Omental fat pad (tissue), 4 donors: ENCODE data around the gene CORIN. TPM values are rescaled to one million over a fixed set of nuclear protein-coding genes. Genes with fewer than 3 reads are reported as not detected.

Experiments
- ATAC-seq: fragments of 150-250 bp; one replicate; pipeline ENCODE4 v1.9.1; 2016; ENCODE audit warnings: mild to moderate bottlenecking, moderate library complexity; ENCODE audit not compliant: low FRiP score
- DNase-seq: peaks from one replicate; pipeline ENCODE4 v3.0.0-alpha.2; 2019; ENCODE audit warnings: low spot score
- total RNA-seq, 4 donors: library from RNA; depleted of rRNA; stranded (reverse); fragments of >200 nt; gene quantifications; one replicate each; pipeline ENCODE4 v1.1.0, GENCODE V29; 2016
- TF ChIP-seq, protein P1 (sequence below), 3 donors: fragments of 450-650 bp; IDR thresholded peaks; one replicate each; pipeline ENCODE4 v1.5.1; 2016 to 2017; ENCODE audit warnings: antibody characterized with exemption in 3 of 3, mild to moderate bottlenecking in 3 of 3, moderate library complexity in 2 of 3

CORIN gene
- total RNA-seq, 4 donors from 2014 or later, result 0.28 to 0.48 TPM; not detected in 2

DNA sequence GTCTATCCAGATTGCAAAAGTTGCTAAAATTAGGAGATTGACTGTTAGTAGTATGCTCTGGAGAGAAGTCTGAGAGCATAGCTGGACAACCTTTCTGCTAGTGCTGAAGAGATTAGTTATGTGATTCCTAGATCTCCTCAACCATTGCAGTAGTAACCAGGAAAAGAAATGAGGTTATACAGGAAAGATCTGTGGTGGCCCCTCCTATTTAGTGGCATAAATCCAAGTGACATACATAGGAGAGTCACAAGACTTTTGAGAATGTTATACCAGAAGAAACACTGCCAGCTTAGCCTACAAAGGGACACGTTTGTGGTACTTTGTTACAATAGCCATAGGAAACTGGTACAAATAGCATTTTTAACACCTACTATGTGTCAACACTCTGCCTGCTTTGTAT is 247.5 kb downstream of the CORIN start:
- TF ChIP-seq, protein P1, sequence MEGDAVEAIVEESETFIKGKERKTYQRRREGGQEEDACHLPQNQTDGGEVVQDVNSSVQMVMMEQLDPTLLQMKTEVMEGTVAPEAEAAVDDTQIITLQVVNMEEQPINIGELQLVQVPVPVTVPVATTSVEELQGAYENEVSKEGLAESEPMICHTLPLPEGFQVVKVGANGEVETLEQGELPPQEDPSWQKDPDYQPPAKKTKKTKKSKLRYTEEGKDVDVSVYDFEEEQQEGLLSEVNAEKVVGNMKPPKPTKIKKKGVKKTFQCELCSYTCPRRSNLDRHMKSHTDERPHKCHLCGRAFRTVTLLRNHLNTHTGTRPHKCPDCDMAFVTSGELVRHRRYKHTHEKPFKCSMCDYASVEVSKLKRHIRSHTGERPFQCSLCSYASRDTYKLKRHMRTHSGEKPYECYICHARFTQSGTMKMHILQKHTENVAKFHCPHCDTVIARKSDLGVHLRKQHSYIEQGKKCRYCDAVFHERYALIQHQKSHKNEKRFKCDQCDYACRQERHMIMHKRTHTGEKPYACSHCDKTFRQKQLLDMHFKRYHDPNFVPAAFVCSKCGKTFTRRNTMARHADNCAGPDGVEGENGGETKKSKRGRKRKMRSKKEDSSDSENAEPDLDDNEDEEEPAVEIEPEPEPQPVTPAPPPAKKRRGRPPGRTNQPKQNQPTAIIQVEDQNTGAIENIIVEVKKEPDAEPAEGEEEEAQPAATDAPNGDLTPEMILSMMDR (IDR thresholded peaks at IDR 0.05), result no peak
- no peak for ATAC-seq

DNA sequence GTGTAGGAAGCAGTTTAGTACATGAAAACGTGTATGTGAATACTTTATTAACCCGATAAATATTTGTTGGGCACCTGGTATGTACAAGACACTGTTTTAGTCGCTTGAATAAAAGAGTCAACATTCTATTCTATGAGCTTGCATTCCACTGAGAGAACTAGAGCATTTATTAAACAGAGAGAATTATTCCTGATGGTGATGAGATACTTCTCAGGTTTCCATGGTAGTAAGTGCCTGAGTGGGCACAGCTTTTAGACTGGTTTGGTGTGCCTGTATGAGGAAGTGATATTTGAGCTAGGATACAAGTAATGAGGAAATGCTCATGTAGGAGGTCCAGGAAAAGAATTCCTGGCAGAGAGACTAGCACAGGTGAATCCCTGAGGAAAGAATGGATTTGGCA is 258.6 kb downstream of the CORIN start:
- TF ChIP-seq, protein P1 (IDR thresholded peaks at IDR 0.05), result no peak
- DNase-seq, result no peak

More for the DNA sequence above, 247.5 kb downstream of the CORIN start:
- DNase-seq, result no peak

DNA sequence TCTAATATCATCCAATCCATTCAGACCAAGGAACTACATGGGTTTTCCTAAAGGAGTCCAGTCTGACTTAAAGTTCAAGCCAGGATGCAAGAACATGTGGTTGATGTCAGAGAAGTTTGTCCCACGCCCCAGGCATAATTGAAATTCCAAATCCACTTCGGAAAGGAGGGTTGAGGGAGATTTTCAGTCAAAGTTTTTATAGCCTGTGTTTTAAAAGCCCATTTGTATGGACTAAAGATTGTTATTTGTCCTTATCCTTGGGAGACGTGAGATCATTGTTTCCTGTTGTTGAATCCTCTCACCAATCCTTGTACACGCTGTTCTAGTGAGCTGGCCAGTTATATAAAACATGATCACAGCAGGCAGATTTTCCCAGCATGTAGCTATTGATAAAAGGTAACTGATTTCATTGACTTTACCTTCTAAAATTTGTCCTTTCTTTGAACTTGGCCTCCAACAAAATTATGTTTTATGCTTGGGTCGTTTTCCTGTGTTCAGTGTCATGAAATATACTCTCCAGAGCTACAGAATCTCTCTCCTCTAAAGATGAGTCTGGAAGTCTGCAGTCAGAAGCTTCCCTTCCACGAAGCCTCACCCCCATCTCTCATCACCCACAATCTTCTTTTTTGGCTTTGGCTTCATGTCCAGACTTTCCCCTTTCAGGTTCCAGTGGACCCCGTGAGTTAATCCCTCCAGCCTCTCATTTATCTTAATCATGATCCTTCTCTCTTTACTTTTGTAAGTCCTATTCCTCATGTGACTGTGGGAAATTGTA is 259.9 kb downstream of the CORIN start:
- TF ChIP-seq, protein P1 (IDR thresholded peaks at IDR 0.05), result no peak
- ATAC-seq (no peak), DNase-seq (no peak)

More for the DNA sequence above, 258.6 kb downstream of the CORIN start:
- ATAC-seq, result no peak

- DNase-seq, result no peak
- ATAC-seq, result no peak
- TF ChIP-seq, protein P1 (IDR thresholded peaks at IDR 0.05), result no peak
These were observed 264.9 kb downstream of the CORIN start for GRCh38 chr4:47572981-47573380.

DNA sequence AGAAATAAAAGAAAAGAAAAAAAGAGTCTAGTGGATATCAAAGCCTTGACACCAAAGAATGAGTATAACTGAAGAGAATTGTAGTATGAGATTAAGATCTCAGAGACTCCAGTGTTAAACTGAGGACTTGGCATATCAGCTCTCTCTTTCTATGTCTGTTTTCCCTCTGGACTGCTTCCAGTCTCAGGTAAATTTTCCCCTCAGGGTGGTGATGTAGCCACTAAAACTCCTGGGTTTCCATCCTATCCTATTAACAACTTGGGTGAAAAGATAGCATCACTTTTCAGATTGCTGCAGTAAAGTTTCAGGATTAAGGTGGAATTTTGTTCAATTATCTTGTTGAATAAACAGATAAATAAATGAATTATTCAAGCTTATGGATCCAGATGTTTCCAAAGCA is 267.1 kb downstream of the CORIN start:
- TF ChIP-seq, protein P1 (IDR thresholded peaks at IDR 0.05), result no peak
- DNase-seq (no peak), ATAC-seq (no peak)

DNA sequence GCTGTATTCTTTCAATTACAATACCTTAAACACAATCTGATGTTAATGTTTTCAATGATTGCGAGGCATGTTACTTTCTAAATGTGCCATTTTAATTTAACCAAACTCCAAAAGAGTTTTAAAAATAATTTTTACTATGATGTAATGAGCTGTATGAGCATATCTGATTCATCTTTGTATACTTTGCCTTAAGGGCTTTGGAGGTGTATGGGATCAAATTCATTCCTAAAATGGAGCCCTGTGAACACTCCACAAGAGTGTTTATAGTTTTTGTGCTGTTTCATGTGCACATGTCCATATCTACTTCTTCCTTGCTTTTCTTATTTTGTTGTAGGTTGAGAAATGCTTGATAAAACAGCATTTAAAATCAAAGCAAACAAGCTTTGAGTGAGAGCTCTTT is 270.4 kb downstream of the CORIN start:
- DNase-seq (no peak), ATAC-seq (no peak)
- TF ChIP-seq, protein P1 (IDR thresholded peaks at IDR 0.05), result no peak

DNA sequence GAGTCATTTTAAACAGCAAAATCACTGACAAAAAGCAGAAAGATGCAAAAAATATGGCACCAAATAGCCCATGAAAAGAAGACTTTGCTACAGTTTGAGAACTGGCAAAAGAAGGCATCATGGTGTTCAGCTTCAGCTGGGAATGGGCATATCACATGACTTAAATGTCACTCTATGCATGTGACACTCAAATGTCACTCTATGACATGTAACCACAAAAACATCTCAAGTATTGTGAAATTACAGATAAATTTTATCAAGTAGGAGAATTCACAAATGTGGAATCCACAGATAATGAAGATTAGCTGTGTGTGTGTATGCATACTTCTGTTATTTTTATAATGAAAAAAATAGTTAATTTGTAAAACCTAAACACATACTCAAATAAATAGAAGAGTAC is 270.9 kb downstream of the CORIN start:
- DNase-seq, result no peak
- ATAC-seq, result no peak

More for the DNA sequence above, 270.9 kb downstream of the CORIN start:
- TF ChIP-seq, protein P1 (IDR thresholded peaks at IDR 0.05), result no peak
